ENCODE data around the gene PALM3. TPM values are rescaled to one million over a fixed set of nuclear protein-coding genes. Genes with fewer than 3 reads are reported as not detected.

The PALM3 gene
- total and polyA plus RNA-seq, 2 donors (not counting 3 experiments of a cell fraction or from before 2014, with no cell fraction given), result 0.08 to 0.31 TPM

Other genes starting within 250 kb of the PALM3 start
- 3.4 and 4.4 TPM in 2 replicates for gene NANOS3, start 184.9 kb downstream of the PALM3 start, total RNA-seq
- 1.0 and 1.5 TPM in 2 replicates for gene NANOS3, start 184.9 kb downstream of the PALM3 start, polyA plus RNA-seq
- gene BRME1, start 156.0 kb downstream of the PALM3 start, total RNA-seq, result 1.5 and 2.5 TPM in 2 replicates
- gene BRME1, start 156.0 kb downstream of the PALM3 start, polyA plus RNA-seq, result 0.69 and 0.86 TPM in 2 replicates
- gene CC2D1A, start 155.9 kb downstream of the PALM3 start, total RNA-seq, result 29.8 and 33.7 TPM in 2 replicates
- gene CC2D1A, start 155.9 kb downstream of the PALM3 start, polyA plus RNA-seq, result 13.6 and 14.9 TPM in 2 replicates
- gene PODNL1, start 123.7 kb downstream of the PALM3 start, total RNA-seq, result 2.0 TPM in 1 of 2 replicates, not detected in the other
- 0.21 and 0.32 TPM in 2 replicates for gene PODNL1, start 123.7 kb downstream of the PALM3 start, polyA plus RNA-seq
- gene DCAF15, start 109.6 kb downstream of the PALM3 start, total RNA-seq, result 42.4 and 47.9 TPM in 2 replicates
- gene DCAF15, start 109.6 kb downstream of the PALM3 start, polyA plus RNA-seq, result 41.9 and 50.5 TPM in 2 replicates
- gene RFX1, start 55.8 kb downstream of the PALM3 start, total RNA-seq, result 14.4 and 14.7 TPM in 2 replicates
- gene RFX1, start 55.8 kb downstream of the PALM3 start, polyA plus RNA-seq, result 2.2 and 2.3 TPM in 2 replicates
- gene RLN3, start 33.9 kb downstream of the PALM3 start, total RNA-seq, result not detected in 2 replicates
- not detected in 2 replicates for gene RLN3, start 33.9 kb downstream of the PALM3 start, polyA plus RNA-seq
- gene IL27RA, start 30.3 kb downstream of the PALM3 start, total RNA-seq, result 3.7 and 4.5 TPM in 2 replicates
- 1.6 and 1.8 TPM in 2 replicates for gene IL27RA, start 30.3 kb downstream of the PALM3 start, polyA plus RNA-seq
- gene MISP3, start 10.7 kb upstream of the PALM3 start, total RNA-seq, result 0.31 TPM in 1 of 2 replicates, not detected in the other
- 0.25 and 0.26 TPM in 2 replicates for gene MISP3, start 10.7 kb upstream of the PALM3 start, polyA plus RNA-seq
- gene C19orf67, start 23.7 kb upstream of the PALM3 start, total RNA-seq, result 0.55 TPM in 1 of 2 replicates, not detected in the other
- gene C19orf67, start 23.7 kb upstream of the PALM3 start, polyA plus RNA-seq, result not detected in 2 replicates
- gene SAMD1, start 28.7 kb upstream of the PALM3 start, total RNA-seq, result 35.2 and 35.9 TPM in 2 replicates
- gene SAMD1, start 28.7 kb upstream of the PALM3 start, polyA plus RNA-seq, result 13.8 and 14.1 TPM in 2 replicates
- 97.5 and 110 TPM in 2 replicates for gene PRKACA, start 55.7 kb upstream of the PALM3 start, total RNA-seq
- gene PRKACA, start 55.7 kb upstream of the PALM3 start, polyA plus RNA-seq, result 29.9 and 44.2 TPM in 2 replicates
- gene ASF1B, start 74.5 kb upstream of the PALM3 start, total RNA-seq, result 37.1 and 39.1 TPM in 2 replicates
- gene ASF1B, start 74.5 kb upstream of the PALM3 start, polyA plus RNA-seq, result 36.6 and 42.4 TPM in 2 replicates
- gene ADGRL1, start 144.1 kb upstream of the PALM3 start, total RNA-seq, result 5.4 and 7.3 TPM in 2 replicates
- gene ADGRL1, start 144.1 kb upstream of the PALM3 start, polyA plus RNA-seq, result 8.3 and 9.0 TPM in 2 replicates

All from endothelial cell of umbilical vein (primary cell).